RCC 7860 (cell line): ENCODE measurements around the gene PROX2.
A peak's percentile ranks its signal among the peaks of the same experiment; 100 is the strongest.

Experiments used
- DNase-seq: peaks from one replicate; pipeline ENCODE4 v3.0.0-alpha.2; 2015; ENCODE audit warnings: low spot score
- FAIRE-seq: peaks from 2 replicates; lab custom pipeline; 2012; peaks lifted over from hg19 to GRCh38; lab: Jason Lieb, UNC

PROX2 gene

GRCh38 chr14:74881431-74882102 lies 5.6 kb upstream of the PROX2 start, which contains the start of gene DLST:
Gene DLST (plus strand): TSS chr14:74881916. CDS start chr14:74881954, 38 bp downstream.
- FAIRE-seq = no peak

GRCh38 chr14:74879427-74880182 lies 3.7 kb upstream of the PROX2 start:
- FAIRE-seq = no peak
- DNase-seq = no peak

More at GRCh38 chr14:74881431-74882102, 5.6 kb upstream of the PROX2 start, which contains the start of gene DLST:
- DNase-seq = peak; percentile 53

GRCh38 chr14:74875204-74875603 lies 741 bp downstream of the PROX2 start:
- DNase-seq (no peak), FAIRE-seq (no peak)

DNA sequence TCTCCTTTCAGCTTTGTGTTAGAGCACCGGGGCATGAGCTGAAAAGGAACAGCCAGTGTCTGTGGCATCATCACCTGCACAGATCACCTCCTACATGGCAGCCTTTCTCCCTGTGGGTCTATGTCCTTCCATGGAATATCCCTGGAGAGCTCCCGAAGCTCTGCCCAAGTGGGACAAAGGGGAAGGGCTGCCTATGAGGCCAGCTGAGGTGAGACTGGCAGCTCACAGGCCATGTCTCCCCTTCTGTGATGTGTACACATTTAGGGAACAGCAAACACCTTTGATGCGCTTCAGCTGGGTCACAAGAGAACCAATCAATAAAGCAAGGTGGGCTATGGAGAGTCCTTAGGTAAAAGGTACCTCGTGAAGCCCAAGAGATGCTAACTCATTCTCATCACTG lies 4.1 kb downstream of the PROX2 start:
- FAIRE-seq (no peak), DNase-seq (no peak)

- DNase-seq (no peak), FAIRE-seq (no peak)
These were observed 7.2 kb downstream of the PROX2 start for GRCh38 chr14:74868739-74869138.

GRCh38 chr14:74867673-74868072 lies 8.3 kb downstream of the PROX2 start:
- FAIRE-seq (no peak), DNase-seq (no peak)

DNA sequence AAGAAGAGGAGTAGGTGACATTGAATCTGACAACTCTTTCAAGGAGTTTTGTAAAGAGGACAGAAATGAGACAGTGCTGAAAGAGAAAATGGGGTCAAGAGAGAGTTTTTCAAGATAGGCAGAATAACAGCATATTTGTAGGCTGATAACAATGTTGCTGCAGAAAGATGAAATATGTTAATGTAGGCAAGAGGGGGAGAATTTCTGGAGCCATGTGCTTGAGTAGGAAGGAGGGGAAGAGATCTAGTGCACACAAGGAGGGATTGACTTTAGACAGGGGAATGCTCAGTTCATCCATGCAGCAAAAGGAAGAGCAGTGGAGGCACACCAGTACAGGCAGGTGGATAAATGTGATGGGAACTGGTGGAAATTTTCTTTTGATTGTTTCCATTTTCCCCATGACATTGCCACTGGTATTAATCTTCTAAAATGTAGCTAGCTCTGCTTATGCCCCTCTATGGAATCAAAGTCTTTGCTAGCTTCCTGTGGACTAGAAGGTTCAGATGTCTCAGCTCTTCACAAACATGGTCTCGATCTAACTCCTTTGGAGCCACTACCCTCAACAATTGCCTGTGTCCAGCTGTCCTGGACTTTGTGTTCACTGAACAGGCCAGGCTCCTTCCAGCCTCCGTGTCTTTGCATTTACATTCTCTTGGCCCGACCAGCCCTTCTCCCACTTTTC lies 9.1 kb downstream of the PROX2 start:
- DNase-seq = no peak
- no peak for FAIRE-seq

DNA sequence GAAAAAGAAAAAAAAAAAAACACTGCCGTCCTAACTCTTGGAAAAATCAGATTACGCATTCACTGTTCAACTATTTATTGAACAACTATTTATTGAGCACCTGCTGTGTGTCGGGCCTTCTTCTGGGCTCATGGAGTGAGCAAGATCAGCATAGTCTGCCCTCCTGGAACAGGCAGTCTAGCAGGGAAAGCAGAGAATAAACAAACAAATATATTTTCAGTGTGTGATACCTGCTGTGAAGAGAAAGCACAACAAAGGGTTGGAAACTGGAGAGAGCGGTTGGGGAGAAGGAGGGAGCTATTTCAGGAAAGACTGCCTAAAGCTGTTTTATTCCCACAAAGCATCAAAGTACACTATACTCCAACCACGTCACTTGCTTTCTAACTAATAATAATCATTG lies 10.8 kb downstream of the PROX2 start:
- FAIRE-seq (no peak), DNase-seq (no peak)

DNA sequence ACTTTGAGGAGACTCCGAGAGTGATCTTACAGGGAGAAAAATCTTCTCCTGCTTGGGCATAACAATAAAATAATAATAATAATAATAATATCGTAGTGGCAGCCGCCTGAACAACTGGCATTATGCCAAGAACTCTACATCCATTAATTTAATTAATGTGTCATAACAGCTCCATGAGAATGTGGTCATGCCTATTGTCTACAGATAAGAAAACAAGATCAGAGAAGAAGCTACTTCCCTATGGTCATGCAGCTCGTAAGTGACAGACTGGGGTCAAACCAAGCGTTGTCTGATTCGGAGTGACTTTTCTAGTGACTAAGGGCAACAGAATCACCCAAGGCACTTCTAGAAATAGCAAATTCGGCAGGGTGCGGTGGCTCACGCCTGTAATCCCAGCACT lies 11.7 kb downstream of the PROX2 start:
- DNase-seq (no peak), FAIRE-seq (no peak)

GRCh38 chr14:74863274-74863673 lies 12.7 kb downstream of the PROX2 start:
- DNase-seq = no peak
- no peak for FAIRE-seq

DNA sequence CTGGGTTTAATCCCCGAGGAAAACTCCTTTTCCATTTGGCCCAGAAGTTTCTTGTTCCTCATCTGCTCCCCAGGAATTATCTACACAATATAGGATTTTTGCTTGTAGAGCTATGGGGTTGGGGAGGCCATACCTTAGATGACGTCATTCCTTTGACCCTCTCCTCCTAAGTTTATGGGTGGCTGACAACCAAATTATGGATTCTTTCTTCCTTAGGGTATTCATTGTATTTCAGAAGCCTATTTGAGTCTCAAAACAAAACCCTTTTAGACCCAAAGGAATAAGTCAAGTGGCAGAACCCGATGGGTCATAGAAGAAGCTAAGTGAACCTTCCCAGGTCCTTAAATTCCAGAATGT lies 14.2 kb downstream of the PROX2 start:
- FAIRE-seq = no peak
- no peak for DNase-seq

GRCh38 chr14:74860899-74861733 lies 14.8 kb downstream of the PROX2 start:
- no peak for FAIRE-seq
- peak; percentile 26 for DNase-seq

GRCh38 chr14:74859757-74860552 lies 16.0 kb downstream of the PROX2 start:
- no peak for FAIRE-seq
- no peak for DNase-seq

DNA sequence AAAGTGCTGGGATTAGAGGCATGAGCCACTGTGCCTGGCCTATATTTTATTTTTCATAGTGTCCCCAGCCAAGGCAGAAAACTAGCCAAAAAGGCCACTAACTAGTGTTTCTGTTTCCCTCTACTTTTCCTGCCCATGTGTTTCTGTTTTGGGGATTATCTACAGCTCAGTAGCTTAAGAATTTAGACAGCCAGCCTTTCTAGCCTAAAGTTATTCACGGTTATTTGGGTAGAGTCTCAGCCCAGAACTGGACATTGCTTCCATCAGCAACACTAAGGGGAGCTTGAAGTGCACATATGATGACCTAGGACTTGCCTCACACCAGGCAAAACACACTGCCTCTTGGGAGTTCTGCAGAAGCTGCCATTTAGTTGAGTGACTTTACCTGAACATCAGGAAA lies 17.9 kb downstream of the PROX2 start:
- DNase-seq = no peak
- no peak for FAIRE-seq

GRCh38 chr14:74856366-74856765 lies 19.6 kb downstream of the PROX2 start:
- no peak for DNase-seq
- no peak for FAIRE-seq

DNA sequence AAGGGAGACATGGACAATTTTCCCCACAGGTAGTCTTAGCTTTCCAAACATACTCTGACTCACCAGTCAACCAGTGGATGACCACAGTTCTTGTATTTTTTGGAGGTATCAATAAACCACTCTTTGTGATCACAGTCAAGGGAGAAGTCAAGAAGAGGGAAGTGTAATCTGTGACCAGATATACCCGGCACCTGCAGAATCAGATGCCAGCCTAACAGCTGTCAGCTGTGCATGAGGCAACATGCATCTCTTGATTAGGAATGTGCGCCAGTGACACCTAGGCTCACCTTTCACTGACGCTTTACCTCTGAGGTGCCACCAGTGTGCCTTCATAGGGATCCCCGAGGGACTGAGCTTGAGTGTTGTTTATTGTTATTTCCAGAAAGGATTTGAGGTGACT lies 20.0 kb downstream of the PROX2 start:
- FAIRE-seq (no peak), DNase-seq (no peak)

GRCh38 chr14:74855021-74855420 lies 20.9 kb downstream of the PROX2 start:
- DNase-seq (no peak), FAIRE-seq (no peak)

DNA sequence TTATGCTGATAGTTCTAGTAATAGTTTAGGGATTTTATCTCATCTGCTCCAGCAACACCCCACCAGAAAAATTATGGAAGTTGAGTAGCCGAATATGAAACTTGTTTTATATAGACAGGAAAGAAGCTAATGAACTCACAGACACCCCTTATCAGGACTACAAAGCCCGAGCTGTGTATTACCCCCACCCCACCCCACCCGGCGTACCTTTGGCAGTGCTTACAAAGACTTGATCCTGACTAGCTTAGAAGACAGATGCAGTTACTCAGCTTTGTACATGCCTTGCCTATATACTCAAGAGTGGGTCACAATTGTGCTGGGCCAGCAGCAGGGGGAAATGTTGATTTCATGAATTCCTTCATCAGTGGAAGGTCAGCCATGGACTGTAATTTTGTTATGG lies 22.4 kb downstream of the PROX2 start:
- DNase-seq (no peak), FAIRE-seq (no peak)

- DNase-seq (no peak), FAIRE-seq (no peak)
These were observed 22.9 kb downstream of the PROX2 start for GRCh38 chr14:74852922-74853530.

GRCh38 chr14:74848768-74849167 lies 27.2 kb downstream of the PROX2 start:
- DNase-seq = no peak
- FAIRE-seq = no peak
